Fibroblast of lung (primary cell): Measurements from ENCODE around the gene CDCP2.

Experiments used
- CTCF ChIP-seq, 2 donors: IDR thresholded peaks in 1 of 2; conservative IDR thresholded peaks in 1 of 2; 1 replicate in 1 of 2; 2 replicates in 1 of 2; pipeline ENCODE4 v1.5.1; 2011 to 2012; ENCODE audit warnings: low read length in 2 of 2, control low read depth in 1 of 2, inconsistent platforms in 1 of 2, low read depth in 1 of 2, mild to moderate bottlenecking in 1 of 2
- EZH2 ChIP-seq: IDR thresholded peaks from 2 replicates; pipeline ENCODE4 v1.5.1; 2012; ENCODE audit warnings: low read length, control low read depth, mild to moderate bottlenecking; ENCODE audit errors: missing control alignments

DNA sequence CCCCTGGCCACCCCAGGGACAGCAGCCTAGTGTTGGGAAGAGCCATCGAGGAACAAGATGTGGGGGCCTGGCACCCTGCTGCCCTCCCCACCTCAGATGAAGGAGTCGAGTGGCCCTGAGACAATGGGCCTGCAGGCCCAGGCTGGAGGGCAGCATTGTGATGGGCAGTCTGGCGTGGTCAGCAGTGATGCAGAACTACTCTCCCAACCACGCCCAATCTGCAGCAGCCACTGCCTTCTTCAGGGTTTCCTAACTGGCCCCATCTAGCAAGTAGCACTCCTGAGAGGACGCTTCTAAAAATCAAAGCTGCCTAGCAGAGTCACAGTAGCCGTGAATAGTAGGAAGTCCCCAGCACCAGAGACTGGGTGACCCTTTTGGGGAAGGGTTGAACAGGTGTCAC, 18.5 kb downstream of the CDCP2 start:
- no peak for TF ChIP-seq EZH2
- no peak for TF ChIP-seq CTCF (conservative IDR thresholded peaks at IDR 0.05 in 1 of 2, IDR thresholded peaks at IDR 0.05 in 1 of 2; ENCODE audit: low read depth in 1 of 2, low read length in 2 of 2)
